HG03066 (cell line): ENCODE measurements around the gene IL18RAP.

Source experiments
- ATAC-seq: cut with Tn5 transposase; IDR thresholded peaks from one replicate; pipeline ENCODE4 v1.9.1; 2021; ENCODE audit warnings: low read depth; ENCODE audit not compliant: unreplicated experiment

The IL18RAP gene

GRCh38 chr2:102421890-102422759 is 835 bp upstream of the IL18RAP start:
- no peak for ATAC-seq

GRCh38 chr2:102423368-102423767 is 408 bp downstream of the IL18RAP start:
- ATAC-seq, result no peak

GRCh38 chr2:102424754-102425153 is 1.8 kb downstream of the IL18RAP start:
- peak; percentile 88 for ATAC-seq

- ATAC-seq, result no peak
These were observed 2.6 kb downstream of the IL18RAP start for GRCh38 chr2:102425441-102426132.

GRCh38 chr2:102427249-102427648 is 4.3 kb downstream of the IL18RAP start:
- no peak for ATAC-seq

GRCh38 chr2:102428573-102428972 is 5.6 kb downstream of the IL18RAP start:
- no peak for ATAC-seq

DNA sequence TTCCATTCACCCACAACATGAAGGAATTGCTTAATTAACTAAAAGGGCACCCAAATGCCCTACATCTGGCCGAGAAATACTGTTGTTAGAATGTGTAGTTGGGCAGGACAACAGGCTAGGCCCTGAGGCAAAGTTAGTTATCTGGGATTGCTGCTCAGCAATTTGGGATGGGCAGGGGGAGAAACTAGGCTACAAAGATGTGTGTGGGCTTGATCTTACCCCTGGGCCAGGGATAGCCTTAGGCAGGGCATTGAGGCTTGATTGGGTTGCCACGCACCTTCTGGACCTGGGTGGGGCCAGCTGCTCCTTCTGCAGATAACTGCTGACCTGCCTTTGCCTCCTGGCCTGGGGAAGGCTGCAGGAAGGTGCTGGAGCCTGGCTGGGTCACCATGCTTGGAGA is 9.4 kb downstream of the IL18RAP start:
- ATAC-seq, result no peak

DNA sequence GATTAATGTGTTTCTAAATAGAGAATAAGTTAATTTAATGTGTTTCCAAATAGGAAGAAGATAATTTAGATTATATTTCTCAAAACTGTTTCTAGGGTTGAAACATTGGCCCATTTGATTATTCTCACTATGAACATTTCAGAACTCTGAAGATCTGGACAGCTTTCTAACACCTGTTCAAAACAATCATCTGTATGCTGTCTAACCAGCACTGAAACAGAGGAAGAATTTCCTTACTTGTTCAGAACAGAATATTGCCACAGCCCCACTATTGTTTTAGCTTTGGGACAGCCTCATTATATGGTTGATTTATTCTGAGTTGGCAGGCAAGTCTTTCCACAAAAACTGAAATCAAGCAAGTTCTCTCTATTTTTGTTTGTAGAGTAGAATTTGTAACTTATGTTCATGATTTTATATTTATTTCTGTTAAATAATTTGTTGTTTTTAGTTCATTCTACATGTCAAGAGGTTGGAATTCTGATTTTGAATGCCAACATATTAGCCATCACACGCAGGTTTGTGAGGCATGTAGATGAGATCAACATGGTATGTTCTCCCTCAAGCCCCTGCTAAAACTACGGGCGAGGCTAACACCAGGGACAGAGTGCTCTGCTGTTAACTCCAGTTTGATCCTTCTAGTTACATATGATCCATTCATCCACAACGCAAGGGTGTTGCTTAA is 11.2 kb downstream of the IL18RAP start:
- ATAC-seq, result no peak

- ATAC-seq, result no peak
These were observed 11.9 kb downstream of the IL18RAP start for GRCh38 chr2:102434655-102435381.

- ATAC-seq, result no peak
These were observed 12.8 kb downstream of the IL18RAP start for GRCh38 chr2:102435741-102436140.

DNA sequence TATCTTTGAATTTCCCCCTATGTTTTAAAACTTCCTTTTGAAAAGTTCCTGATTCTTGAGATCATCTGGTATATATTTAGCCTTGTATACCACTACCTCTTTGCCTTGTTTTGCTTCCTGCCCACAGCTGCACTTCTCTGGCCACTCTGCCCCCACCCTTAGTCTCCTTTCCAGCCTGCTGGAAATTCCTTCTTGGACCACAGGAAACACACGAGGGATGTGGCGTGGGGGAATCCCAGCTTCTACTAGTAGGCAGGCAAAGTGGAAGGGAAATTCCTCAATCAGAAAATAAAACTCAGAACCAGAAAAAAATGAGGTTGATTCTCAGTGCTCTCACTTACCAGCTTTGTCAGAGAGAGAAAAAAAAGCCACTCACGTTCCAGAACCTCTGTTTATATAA is 13.4 kb downstream of the IL18RAP start:
- no peak for ATAC-seq

DNA sequence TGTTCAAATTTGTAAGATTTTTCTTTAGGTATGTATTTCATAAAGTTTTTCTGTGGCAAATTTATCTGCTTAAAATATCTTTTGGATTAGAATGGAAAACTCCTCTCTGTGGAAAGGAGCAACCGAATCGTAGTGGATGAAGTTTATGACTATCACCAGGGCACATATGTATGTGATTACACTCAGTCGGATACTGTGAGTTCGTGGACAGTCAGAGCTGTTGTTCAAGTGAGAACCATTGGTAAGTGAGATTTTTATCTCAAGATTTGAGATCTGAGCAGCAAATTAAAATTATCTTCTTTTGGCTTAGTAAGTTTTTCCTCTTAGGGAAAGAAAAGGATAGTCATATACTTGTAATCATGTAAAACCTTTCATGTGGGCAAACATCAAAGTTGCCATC is 14.2 kb downstream of the IL18RAP start:
- ATAC-seq, result no peak

DNA sequence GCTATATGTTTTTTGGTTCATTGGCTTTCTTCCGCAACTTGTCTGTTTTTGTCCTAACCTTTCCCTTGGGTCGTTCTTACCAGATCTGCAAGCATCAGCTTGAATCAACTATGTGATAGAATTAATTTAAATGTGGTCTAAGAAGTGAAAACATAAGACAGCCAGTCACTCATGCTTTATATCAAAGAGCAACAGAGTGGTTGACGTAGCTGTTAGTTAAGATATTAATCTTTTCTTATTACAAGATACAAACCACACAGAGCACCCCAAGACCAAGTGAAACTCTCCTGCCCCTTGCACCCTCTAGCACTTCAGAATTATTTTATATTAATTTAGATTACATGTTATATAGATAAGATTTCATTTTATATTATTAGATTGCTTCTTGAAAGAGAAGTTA is 15.2 kb downstream of the IL18RAP start:
- ATAC-seq, result no peak

DNA sequence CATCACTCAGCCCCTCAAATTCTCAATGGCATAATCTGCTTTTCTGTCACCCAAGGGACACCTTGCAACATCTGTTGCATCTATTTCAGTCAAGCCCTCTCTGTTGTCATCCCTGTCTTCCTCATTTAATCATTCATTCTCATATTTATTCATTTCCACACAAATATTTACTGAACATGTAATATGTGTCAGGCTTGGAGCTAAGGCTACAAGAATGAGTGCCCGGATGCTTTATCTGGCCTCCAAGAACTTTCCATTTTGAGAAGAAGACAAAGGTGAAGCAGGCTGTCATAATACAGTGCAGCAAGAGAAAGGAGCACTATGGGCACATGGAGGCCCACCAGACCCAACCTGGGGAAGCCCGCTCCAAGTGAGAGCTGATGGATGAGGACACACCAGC is 15.6 kb downstream of the IL18RAP start:
- ATAC-seq, result no peak

DNA sequence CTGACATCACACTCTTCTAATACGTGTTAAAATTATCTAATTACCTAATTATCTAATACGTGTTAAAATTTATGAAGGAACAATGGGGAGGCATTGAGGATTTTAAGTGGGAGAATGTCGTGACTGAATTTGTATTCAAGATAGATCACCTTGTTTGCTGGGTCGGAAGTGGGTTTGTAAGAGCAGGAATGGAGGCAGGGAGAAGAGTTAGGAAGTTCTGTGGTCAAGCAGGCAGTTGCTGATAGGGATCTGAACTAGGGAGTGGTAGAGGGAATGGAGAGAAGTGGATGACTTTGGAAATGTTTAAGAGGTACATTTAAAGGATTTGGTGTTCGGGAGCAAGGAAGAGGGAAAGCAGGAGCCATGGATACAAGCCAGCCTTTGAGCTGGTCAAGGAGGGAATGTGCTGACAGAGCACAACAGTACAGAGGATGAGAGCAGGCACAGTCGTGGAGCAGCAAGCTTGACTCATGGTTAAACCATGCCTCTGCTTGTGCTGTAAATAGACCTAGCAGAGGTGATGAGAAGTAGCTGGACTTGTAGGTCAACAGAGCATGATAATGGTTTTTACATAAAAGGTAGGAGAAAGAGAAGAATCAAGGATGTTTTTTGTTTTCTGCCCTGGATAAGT is 16.2 kb downstream of the IL18RAP start:
- ATAC-seq, result no peak

- peak; percentile 68 for ATAC-seq
These were observed 20.2 kb downstream of the IL18RAP start for GRCh38 chr2:102442967-102443828.

DNA sequence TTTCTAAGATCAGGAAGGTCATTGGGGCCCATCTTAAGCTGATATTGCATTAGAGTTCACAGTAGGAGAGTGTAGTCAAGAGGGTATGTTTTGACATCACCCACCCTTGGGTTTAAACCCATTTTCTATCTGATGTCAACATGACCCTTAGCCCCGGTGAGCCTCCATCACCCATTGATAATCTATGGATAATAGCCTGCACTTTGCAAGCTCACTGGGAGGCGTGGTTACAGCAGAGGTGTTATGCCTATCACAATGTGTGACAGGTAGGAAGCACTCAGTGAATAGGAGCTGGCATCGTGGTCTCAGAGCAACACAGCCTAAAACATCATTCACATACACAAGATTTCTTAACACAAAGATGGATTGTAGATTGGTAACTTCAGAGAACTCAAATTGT is 21.3 kb downstream of the IL18RAP start:
- no peak for ATAC-seq

GRCh38 chr2:102446936-102447335 is 24.0 kb downstream of the IL18RAP start:
- ATAC-seq, result no peak

DNA sequence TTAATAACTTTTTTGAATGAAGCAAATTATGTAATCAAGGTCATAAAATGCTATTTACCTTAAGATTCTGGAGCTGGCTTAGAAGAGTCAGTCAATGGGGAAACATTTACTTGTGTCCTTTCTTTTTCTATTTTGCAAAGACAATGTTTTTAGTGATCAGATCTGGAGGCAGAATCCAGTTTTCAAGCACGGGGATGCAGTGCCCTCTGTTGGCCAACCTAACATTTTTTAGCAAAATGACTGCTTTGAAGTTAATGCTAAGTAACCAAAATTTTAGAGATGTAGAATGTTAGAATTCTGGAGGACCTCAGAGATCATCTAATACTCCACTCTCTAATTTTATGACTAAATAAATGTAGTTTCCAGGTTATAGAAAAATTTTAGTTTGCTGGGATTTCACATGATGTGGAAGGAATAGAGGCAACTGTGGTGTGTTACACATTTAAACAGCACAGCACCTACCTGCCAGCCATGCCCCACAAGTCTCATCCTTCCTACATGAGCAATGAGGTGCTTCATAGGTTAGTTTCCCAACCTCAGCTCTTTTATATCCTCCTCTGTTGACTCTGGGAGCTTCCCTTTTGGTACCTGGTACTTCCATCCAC is 26.5 kb downstream of the IL18RAP start:
- no peak for ATAC-seq
